Activated T-helper 9 cell treated with anti-CD3 and anti-CD28 coated beads, Interleukin-2, amount 50 U/mL, for 16 hours (primary cell): ENCODE data around the gene CTU2.

ENCODE experiments used
- DNase-seq: peaks from one replicate; pipeline ENCODE4 v3.0.0-alpha.2; 2020; ENCODE audit warnings: low read depth

Gene CTU2

DNA sequence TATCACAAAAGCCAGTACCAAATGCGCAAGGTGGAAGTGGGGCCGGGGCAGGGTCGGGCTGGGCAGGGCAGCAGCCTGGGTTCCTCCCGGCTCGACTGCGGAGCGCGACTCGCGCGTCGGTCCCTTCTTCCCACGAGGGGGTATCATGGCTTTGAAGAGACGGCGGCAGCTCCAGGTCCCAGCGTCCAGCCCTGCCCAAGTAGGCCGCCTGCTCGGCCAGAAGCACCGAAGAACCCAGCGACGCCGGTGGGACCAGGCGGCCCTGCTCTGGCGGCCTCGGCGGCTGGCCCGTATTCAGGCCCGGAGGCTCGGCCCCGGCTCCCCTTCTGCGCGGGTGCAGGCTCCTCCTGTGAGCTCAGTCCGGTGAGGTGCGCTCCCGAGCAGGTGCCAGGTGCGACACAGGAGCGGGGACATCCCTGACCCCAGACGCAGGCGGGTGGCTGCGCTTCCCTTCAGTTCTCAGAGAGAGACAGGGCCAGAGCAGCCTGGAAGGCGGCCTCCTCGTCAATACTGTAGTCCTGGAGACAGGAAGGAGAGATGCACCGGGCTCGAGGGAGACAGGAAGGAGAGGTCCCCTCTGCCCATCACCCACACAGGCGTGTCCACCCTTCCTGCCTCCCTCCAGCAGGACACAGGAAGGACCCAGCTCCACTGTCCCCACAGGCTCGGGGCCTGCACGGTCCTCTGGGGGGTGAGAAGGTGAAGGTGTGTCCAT lies 9.0 kb upstream of the CTU2 start:
- no peak for DNase-seq

DNA sequence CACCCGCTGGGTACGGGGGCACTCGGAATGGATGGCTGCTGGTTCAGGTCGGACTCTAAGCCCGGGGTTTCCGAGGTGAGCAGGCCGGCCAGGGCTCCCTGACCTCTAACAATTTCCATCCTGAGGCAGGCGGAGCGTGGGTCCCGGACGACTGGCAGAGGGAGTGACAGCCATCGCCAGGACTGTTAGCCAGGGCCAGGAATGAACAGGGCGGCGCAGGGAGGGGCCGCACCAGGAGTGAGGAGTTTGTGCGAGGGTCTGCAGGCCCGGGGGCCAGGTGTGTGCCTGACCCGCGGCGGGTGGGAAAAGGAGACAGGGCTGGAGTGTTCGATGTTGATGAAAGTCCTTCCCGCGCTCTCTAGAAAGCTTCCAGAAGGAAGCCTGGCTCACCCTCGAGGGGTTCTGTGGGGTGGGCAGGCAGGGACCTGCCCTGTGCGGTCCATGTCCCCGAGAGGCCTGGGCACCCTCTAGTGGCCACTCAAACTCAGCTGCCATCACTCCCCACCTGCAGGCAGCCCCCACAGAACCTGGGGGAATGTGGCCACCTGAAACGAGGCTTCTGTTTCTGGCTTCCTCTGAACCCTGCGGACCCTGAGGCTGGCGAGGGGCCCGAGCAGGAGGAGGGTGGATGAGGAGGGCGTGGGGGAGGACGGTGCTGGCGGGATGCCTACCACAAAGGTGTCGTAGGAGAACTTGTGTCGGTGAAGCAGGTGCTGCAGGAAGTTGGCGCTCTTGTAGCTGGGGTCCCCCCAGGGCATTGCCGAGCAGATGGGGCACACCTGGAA lies 8.3 kb upstream of the CTU2 start:
- no peak for DNase-seq

GRCh38 chr16:88698646-88699045 lies 7.7 kb upstream of the CTU2 start:
- no peak for DNase-seq

GRCh38 chr16:88699180-88699579 lies 7.1 kb upstream of the CTU2 start:
- no peak for DNase-seq

- no peak for DNase-seq
Observed at GRCh38 chr16:88700322-88700635, 6.0 kb upstream of the CTU2 start.

DNA sequence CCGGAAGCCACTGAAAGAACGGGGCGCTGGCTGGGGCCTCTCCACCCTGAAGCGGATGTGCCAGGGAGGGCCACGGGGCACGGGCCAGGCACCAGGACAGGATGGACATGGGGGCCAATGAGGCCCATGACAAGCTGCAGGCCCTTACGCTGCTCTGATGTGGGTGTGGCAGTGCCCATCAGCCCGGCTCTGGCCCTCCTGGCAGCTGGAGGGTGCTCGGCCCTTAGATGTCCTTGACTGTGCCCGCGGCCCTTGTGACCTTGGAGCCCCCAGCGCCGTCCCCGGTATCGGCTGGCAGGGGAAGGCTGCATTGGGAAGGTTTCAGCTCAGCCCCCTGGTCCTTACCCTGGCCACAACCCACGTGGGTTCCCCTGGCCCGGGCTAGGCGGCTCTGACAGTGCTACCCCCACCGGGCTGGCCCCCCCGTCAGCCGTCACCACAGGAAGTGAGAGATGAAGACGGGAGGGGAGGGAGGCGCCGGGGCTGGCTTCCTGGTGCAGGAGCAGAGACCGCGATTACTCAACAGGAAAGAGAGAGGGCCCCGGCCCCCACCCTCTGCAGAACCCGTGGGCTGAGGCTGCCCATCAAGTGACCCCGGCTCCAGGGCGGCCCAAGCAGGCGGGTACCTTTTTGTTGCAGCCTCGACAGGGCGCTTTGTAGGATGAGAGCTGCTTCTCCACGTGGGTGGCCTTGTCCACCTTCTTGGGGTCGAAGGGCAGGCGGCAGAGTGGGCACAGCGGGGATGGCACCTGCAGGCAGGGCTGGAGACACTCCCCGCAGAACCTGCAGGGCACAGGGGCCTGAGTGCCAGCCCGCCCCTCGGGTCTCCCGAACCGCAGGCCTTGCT lies 5.4 kb upstream of the CTU2 start:
- DNase-seq: peak; percentile 95

DNA sequence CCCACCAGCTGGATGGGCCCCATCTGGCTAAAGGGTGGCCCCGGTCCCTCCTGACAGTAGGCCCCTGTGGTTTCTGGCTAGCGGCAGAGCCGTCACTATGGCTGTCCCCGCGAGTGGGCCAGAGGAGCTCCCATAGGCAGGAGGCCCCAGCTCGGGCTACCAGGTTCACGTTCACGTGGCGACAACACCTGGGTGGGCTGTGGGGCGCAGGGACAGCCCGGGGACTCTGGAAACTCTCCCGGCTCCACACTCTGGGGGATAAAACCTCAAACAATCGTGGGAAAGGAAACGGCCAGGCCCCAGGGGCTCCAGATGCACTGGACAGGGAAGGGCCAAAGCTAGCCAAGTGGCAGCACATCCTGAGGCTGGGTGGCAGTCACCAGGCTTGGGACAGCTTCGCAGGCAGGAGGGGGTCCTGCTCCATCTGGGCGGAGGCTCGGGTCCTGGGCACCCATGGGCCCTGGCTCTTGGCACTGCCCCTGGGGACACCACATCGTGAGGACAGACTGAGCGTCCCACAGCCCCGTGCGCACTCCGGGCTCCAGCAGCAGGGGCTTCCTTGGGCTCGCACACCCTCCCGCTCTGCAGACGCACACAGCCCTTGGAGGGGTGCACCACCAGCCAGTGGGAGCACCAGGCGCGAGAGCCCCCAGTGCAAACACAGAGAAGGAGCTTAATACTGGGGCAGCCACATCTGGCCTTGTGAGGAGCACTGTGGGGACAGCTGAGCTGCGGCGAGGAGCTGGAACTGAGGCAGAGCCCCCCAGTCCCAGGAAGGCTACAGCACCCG lies 4.5 kb upstream of the CTU2 start:
- DNase-seq: no peak

DNA sequence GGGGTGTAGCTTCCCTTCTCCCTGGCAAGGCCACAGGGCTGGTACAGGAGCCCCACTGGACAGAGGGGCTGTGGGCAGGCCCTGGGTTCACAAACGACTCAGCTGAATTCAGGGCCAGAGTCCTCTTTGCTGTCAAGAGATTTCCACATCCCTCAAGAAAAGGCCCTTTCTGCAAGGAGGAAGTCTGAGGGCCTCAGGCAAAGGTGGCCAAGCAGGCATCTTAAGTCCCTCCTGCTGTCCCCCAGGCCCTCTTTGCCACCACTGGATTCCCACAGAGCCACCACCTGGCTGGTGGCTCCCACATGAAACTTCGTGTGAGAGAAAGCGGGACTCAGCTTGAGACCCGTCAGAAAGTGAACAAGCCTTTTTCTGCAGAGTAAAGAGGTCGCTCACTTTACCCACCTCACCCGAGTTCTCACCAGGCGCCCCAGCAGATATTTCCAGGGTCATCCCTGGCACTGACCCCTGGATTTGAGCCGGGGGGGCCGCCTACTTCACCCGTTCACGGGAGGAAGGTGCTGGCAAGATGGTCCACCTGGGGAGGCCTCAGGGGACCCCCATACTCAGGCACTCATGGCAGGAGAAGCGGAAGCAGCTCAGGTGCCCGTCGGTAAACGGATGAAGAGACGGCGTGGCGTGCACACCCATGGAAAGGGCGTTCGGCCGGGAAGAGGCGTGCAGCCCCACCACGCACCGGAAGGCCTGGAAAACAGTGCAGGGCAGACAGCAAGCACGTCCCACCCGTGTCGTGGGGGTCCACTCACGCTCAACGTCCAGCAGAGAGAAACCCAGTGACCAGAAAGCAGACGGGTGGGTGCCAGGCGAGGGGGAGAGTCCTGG lies 3.7 kb upstream of the CTU2 start:
- no peak for DNase-seq

- peak; percentile 57 for DNase-seq
Observed at GRCh38 chr16:88703486-88704309, 2.6 kb upstream of the CTU2 start.

- DNase-seq: no peak
Observed at GRCh38 chr16:88705076-88705684, 1.1 kb upstream of the CTU2 start.

DNA sequence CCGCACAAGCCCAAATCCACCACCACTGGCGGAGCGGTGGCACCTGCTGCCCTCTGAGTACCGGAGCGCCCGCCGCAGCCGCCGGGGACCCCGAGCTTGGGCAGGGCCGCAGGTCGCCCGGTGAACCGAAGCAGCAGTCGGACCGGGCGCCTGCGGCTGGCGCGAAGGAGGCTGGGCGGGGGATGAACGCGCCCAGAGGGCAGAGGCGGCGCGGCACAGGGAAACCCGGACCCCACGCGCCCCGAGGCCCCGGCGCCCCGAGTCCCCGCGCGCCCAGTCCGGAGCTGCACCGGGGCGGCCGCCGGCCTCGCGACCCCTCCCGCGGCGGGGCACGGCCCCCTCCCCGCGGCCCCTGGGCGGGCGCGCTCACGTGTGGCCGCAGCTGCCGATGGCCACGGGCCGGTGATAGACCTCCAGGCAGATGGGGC lies 488 bp upstream of the CTU2 start:
- no peak for DNase-seq

- no peak for DNase-seq
Observed at GRCh38 chr16:88706965-88707826, 893 bp downstream of the CTU2 start.

GRCh38 chr16:88710556-88710955 lies 4.3 kb downstream of the CTU2 start:
- no peak for DNase-seq

DNA sequence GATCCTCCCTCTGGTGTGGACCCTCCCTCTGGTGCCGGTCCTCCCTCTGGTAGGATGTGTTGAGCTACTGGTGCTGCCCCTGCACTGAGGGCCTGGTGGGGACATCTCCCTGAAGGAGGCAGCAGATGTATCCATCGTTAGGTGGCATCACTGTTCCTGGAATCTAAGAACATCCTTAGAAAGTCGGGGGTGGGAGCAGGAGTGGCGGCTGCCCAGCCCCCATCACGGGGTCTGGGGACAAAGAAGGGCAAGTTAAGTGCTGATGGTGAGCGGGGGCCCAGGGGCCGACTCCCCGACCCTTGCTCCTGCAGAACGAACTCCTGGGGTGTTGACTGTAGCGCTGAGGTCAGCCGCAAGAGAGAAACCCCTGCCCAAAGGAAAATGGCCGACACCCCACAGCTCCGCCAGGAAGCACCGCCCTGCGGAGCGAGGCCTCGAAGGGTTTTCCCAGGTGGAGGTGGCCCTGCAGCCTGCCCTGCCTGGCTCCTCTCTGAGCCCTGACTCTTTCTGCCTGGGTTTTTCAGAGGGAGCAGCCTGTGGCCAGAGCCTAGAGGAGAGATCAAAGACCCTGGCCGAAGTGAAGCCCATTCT lies 5.5 kb downstream of the CTU2 start:
- DNase-seq: no peak

DNA sequence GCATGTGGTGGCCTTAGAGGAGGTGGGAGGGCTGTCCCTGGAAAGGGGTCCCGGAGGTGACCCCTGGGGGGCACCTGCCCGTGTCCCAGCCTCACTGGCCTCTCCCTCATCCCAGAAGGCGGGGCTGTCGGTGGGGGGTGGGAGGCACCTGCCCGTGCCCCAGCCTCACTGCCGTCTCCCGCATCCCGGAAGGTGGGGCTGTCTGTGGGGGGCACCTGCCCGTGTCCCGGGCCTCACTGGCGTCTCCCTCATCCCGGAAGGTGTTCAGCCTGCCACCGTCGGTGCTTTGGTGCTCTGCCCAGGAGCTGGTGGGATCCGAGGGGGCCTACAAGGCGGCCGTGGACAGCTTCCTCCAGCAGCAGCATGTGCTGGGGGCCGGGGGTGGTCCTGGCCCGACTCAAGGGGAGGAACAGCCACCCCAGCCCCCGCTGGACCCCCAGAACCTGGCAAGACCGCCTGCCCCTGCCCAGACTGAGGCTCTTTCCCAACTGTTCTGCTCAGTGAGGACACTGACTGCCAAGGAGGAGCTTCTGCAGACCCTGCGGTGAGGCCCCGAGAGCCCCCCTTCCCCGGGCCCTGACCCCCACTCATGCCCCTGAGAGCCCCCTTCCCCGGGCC lies 6.2 kb downstream of the CTU2 start:
- DNase-seq: no peak

DNA sequence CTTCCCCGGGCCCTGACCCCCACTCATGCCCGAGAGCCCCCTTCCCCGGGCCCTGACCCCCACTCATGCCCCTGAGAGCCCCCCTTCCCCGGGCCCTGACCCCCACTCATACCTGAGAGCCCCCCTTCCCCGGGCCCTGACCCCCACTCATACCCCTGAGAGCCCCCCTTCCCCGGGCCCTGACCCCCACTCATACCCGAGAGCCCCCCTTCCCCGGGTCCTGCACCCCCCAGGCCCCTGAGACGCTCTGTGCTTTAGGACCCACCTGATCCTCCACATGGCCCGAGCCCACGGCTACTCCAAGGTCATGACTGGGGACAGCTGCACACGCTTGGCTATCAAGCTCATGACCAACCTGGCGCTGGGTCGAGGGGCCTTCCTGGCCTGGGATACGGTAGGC lies 6.8 kb downstream of the CTU2 start:
- DNase-seq: no peak

GRCh38 chr16:88713568-88714419 lies 7.5 kb downstream of the CTU2 start:
- no peak for DNase-seq
